ENCODE results near the gene EHD1.

EHD1 gene

DNA sequence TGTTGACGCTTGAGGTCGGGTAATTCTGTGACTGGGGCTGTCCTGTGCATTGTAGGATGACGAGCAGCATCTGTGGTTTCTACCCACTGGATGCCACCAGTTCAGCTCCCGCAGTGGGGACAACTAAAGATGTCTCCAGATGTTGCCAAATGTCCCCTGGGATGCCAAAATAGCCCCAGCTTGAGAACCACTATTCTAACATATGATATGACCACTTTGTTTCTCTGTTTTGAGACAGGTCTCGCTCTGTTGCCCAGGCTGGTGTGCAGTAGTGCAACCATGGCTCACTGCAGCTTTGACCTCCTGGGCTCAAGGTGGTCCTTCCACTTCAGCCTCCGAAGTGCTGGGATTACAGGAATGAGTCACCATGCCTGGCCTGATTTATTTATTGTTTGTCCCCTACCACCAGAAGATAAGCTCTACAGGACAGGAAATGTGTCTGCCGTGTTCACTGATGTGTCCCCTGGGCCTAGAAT, 63.7 kb downstream of the EHD1 start:
- Histone ChIP-seq H3K27me3 (ENCODE audit: insufficient read depth, poor library complexity, severe bottlenecking) (no peaks in the 10 kb centered on the region), H3K9me3 (ENCODE audit: severe bottlenecking) (no peaks in the 10 kb centered on the region), H3K36me3 (ENCODE audit: low read depth) (no peaks in the 10 kb centered on the region), H3K4me3 (ENCODE audit: severe bottlenecking) (no peak overlapping the region), H3K27ac (ENCODE audit: poor library complexity, severe bottlenecking) (no peak overlapping the region), H3K4me1 (ENCODE audit: insufficient read depth, poor library complexity, severe bottlenecking) (no peaks in the 10 kb centered on the region)
- ATAC-seq (ENCODE audit: low read depth) = no peak
- DNase-seq (ENCODE audit: low spot score) = no peak
- TF ChIP-seq, protein P1, sequence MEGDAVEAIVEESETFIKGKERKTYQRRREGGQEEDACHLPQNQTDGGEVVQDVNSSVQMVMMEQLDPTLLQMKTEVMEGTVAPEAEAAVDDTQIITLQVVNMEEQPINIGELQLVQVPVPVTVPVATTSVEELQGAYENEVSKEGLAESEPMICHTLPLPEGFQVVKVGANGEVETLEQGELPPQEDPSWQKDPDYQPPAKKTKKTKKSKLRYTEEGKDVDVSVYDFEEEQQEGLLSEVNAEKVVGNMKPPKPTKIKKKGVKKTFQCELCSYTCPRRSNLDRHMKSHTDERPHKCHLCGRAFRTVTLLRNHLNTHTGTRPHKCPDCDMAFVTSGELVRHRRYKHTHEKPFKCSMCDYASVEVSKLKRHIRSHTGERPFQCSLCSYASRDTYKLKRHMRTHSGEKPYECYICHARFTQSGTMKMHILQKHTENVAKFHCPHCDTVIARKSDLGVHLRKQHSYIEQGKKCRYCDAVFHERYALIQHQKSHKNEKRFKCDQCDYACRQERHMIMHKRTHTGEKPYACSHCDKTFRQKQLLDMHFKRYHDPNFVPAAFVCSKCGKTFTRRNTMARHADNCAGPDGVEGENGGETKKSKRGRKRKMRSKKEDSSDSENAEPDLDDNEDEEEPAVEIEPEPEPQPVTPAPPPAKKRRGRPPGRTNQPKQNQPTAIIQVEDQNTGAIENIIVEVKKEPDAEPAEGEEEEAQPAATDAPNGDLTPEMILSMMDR (IDR thresholded peaks at IDR 0.05; ENCODE audit: poor library complexity, severe bottlenecking) = no peak

DNA sequence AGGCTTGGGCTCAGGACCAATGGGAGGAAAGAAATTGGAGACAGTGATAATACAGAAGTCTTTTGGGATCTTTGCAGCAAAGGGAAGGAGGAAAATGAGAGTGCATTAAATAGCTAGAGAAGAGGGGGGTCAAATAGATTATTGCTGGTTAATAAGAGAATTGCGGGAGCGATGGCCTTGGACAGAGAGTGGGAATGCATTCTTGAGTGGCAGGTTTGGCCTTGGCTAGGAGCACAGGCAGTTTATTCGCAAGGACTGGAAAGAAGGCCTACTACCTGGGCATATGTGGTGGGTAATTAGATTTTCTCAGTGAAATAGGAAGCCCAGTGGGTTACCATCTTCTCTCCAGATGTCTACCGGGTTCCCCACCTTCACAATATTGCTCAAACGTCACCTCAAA, 64.6 kb downstream of the EHD1 start:
- DNase-seq (ENCODE audit: low spot score) (no peak), ATAC-seq (ENCODE audit: low read depth) (no peak)
- TF ChIP-seq, protein P1 (IDR thresholded peaks at IDR 0.05; ENCODE audit: poor library complexity, severe bottlenecking) = no peak
- Histone ChIP-seq H3K4me1 (ENCODE audit: insufficient read depth, poor library complexity, severe bottlenecking) (no peaks in the 10 kb centered on the region), H3K27me3 (ENCODE audit: insufficient read depth, poor library complexity, severe bottlenecking) (no peaks in the 10 kb centered on the region), H3K36me3 (ENCODE audit: low read depth) (no peaks in the 10 kb centered on the region), H3K4me3 (ENCODE audit: severe bottlenecking) (no peak overlapping the region), H3K27ac (ENCODE audit: poor library complexity, severe bottlenecking) (no peak overlapping the region), H3K9me3 (ENCODE audit: severe bottlenecking) (no peaks in the 10 kb centered on the region)

DNA sequence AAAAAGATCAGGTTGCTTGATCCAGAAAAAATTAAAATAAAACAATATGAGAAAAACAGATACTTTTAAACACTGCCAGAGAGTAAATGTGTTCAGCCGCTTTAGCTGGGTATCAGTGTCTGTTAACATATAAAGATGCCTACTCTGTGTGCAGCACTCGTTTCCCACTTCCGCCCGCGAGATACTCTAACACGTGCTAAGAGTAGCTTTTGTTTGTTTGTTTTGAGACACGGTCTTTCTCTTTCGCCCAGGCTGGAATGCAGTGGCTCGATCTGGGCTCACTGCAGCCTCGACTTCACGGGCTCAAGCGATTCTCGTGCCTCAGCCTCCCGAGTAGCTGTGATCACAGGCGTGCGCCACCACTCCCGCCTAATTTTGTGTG, 67.5 kb downstream of the EHD1 start:
- H3K27ac ChIP-seq (ENCODE audit: poor library complexity, severe bottlenecking) = no peak overlapping the region
- ATAC-seq (ENCODE audit: low read depth) (no peak), DNase-seq (ENCODE audit: low spot score) (no peak)
- no peaks in the 10 kb centered on the region for H3K4me1 ChIP-seq (ENCODE audit: insufficient read depth, poor library complexity, severe bottlenecking)
- TF ChIP-seq, protein P1 (IDR thresholded peaks at IDR 0.05; ENCODE audit: poor library complexity, severe bottlenecking) = no peak
- H3K9me3 ChIP-seq (ENCODE audit: severe bottlenecking) = no peaks in the 10 kb centered on the region
- peaks cover 9% of the 10 kb centered on the region for H3K36me3 ChIP-seq (ENCODE audit: low read depth)
- peak overlapping the region; percentile 65 for H3K4me3 ChIP-seq (ENCODE audit: severe bottlenecking)
- no peaks in the 10 kb centered on the region for H3K27me3 ChIP-seq (ENCODE audit: insufficient read depth, poor library complexity, severe bottlenecking)

DNA sequence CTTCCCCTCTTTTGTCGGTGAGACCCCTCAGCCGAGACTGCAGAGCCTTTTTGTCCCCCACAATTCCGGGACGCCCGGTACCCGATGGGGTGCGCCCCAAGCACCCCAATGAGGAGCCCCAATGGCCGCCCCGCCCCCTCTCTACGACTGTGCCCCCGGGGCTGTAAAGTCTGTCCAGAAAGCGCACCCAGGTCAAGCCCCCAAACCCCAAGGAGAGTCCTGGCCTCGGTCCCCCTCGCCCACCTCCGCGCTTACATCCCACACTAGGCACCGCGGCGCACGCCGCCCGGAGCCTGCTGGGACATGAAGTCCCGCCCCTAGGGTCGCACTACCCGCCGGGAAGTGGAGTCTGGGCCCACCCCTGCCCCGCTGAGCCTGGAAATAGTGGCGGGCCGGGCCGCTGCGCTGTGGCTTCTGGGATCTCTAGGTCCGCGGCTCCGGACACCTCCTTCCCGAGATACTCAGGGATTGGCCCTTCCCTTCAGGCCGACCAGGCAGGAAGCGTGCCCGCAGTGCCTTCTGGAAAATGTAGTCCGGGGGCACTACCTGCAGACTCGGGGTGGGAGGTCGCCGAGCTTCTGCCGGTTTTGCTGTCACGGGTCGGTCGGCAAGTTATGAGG, 68.0 kb downstream of the EHD1 start, which contains the start of gene MEN1:
MEN1 (minus strand) TSS at position 281 of the 620 bp plus-strand sequence. CDS start 442 bp downstream, outside the sequence.
- no peaks in the 10 kb centered on the region for H3K4me1 ChIP-seq (ENCODE audit: insufficient read depth, poor library complexity, severe bottlenecking)
- H3K36me3 ChIP-seq (ENCODE audit: low read depth) = peaks cover 10% of the 10 kb centered on the region
- H3K27me3 ChIP-seq (ENCODE audit: insufficient read depth, poor library complexity, severe bottlenecking) = no peaks in the 10 kb centered on the region
- peak; percentile 97 for DNase-seq (ENCODE audit: low spot score)
- ATAC-seq (ENCODE audit: low read depth) = peak; percentile 98
- H3K27ac ChIP-seq (ENCODE audit: poor library complexity, severe bottlenecking) = peak within 1 kb of the TSS; percentile 28
- peak within 1 kb of the TSS; percentile 65 for H3K4me3 ChIP-seq (ENCODE audit: severe bottlenecking)
- TF ChIP-seq, protein P1 (IDR thresholded peaks at IDR 0.05; ENCODE audit: poor library complexity, severe bottlenecking) = no peak
- H3K9me3 ChIP-seq (ENCODE audit: severe bottlenecking) = no peaks in the 10 kb centered on the region

DNA sequence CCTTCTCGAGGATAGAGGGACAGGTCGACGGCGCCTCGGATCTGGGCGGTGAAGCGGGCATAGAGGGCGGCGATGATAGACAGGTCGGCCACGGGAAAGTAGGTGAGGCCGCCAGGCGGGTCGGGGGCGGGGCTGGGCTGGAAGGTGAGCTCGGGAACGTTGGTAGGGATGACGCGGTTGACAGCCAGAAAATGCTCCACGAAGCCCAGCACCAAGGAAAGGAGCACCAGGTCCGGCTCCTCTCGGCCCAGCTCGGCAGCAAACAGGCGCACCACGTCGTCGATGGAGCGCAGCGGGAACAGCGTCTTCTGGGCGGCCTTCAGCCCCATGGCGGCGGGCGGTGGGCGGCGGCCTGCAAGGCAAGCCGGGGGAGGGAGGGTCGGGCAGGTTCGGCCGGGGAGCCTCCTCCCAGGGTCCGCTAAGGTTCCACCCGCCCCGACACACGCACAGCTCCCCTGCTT, 68.6 kb downstream of the EHD1 start:
- H3K4me3 ChIP-seq (ENCODE audit: severe bottlenecking) = peak overlapping the region; percentile 65
- peaks cover 16% of the 10 kb centered on the region for H3K36me3 ChIP-seq (ENCODE audit: low read depth)
- H3K4me1 ChIP-seq (ENCODE audit: insufficient read depth, poor library complexity, severe bottlenecking) = no peaks in the 10 kb centered on the region
- TF ChIP-seq, protein P1 (IDR thresholded peaks at IDR 0.05; ENCODE audit: poor library complexity, severe bottlenecking) = no peak
- peak; percentile 42 for ATAC-seq (ENCODE audit: low read depth)
- DNase-seq (ENCODE audit: low spot score) = no peak
- H3K27me3 ChIP-seq (ENCODE audit: insufficient read depth, poor library complexity, severe bottlenecking) = no peaks in the 10 kb centered on the region
- H3K27ac ChIP-seq (ENCODE audit: poor library complexity, severe bottlenecking) = peak overlapping the region; percentile 28
- H3K9me3 ChIP-seq (ENCODE audit: severe bottlenecking) = no peaks in the 10 kb centered on the region
